Smooth muscle cell (in vitro differentiated cells): ENCODE results near the gene MND1. TPM values are rescaled to one million over a fixed set of nuclear protein-coding genes. Genes with fewer than 3 reads are reported as not detected.

Source experiments
- DNase-seq: peaks from one replicate; lab custom pipeline; 2025; ENCODE audit not compliant: unreplicated experiment; lab: John Stamatoyannopoulos, UW
- H2AFZ ChIP-seq: fragments of 200-600 bp; sonication (generic); 2 replicates; pipeline ENCODE4 v1.6.0; 2016; ENCODE audit warnings: antibody characterized with exemption, low read depth, mild to moderate bottlenecking
- H3F3A ChIP-seq: fragments of 200-600 bp; sonication (generic); 2 replicates; pipeline ENCODE4 v1.6.0; 2017; ENCODE audit warnings: antibody characterized with exemption, low read depth
- H3K27ac ChIP-seq: fragments of 200-600 bp; sonication (generic); 2 replicates; pipeline ENCODE4 v1.5.1; 2016; ENCODE audit warnings: low read depth, mild to moderate bottlenecking
- H3K27me3 ChIP-seq: fragments of 200-600 bp; sonication (generic); 2 replicates; pipeline ENCODE4 v1.6.1; 2016; ENCODE audit warnings: low read depth, mild to moderate bottlenecking
- H3K36me3 ChIP-seq: fragments of 200-600 bp; sonication (generic); 2 replicates; pipeline ENCODE4 v1.5.1; 2016; ENCODE audit warnings: low read depth
- H3K4me1 ChIP-seq: fragments of 200-600 bp; sonication (generic); 2 replicates; pipeline ENCODE4 v1.5.1; 2016; ENCODE audit warnings: low read depth
- H3K4me2 ChIP-seq: fragments of 200-600 bp; sonication (generic); 2 replicates; pipeline ENCODE4 v1.6.0; 2016; ENCODE audit warnings: mild to moderate bottlenecking
- H3K4me3 ChIP-seq: fragments of 200-600 bp; sonication (generic); 2 replicates; pipeline ENCODE4 v1.5.1; 2016; ENCODE audit warnings: mild to moderate bottlenecking
- H3K79me2 ChIP-seq: fragments of 200-600 bp; sonication (generic); 2 replicates; pipeline ENCODE4 v1.6.0; 2016; ENCODE audit warnings: low read depth, mild to moderate bottlenecking
- H3K9ac ChIP-seq: fragments of 200-600 bp; sonication (generic); 2 replicates; pipeline ENCODE4 v1.6.0; 2016; ENCODE audit warnings: low read depth
- H3K9me3 ChIP-seq: fragments of 200-600 bp; sonication (generic); replicated peaks from 2 replicates; pipeline ENCODE4 v1.5.1; 2016; ENCODE audit warnings: low read depth
- H4K20me1 ChIP-seq: fragments of 200-600 bp; sonication (generic); 2 replicates; pipeline ENCODE4 v1.6.0; 2016; ENCODE audit warnings: low read depth
- CTCF ChIP-seq: fragments of 200-600 bp; sonication (generic); IDR thresholded peaks from 2 replicates; pipeline ENCODE4 v1.5.1; 2017; ENCODE audit warnings: borderline replicate concordance, mild to moderate bottlenecking, antibody characterized with exemption; ENCODE audit not compliant: insufficient read depth, poor library complexity, severe bottlenecking
- WGBS: methylation state at CpG from one replicate; pipeline ENCODE4 v1.1.7; 2016; ENCODE audit warnings: low lambda C conversion rate; 5-methylcytosine and 5-hydroxymethylcytosine counted together
- polyA plus RNA-seq: library from polyadenylated mRNA; unstranded; fragments of >200 nt; fragmentation: Nextera tagmentation; extraction: Ambion mirVana; gene quantifications from 2 replicates; pipeline ENCODE4 v1.2.1, GENCODE V29; 2016
- total RNA-seq: library from RNA; depleted of rRNA; stranded (reverse); fragments of >200 nt; gene quantifications from 2 replicates; pipeline ENCODE4 v1.2.3, GENCODE V29; 2014

MND1 gene
- total and polyA plus RNA-seq, 2 experiments from 2014 or later, result 1.7 to 3.1 TPM

- Histone ChIP-seq H3K4me1 (no peaks in the 10 kb centered on the region), H3K36me3 (peaks cover 2% of the 10 kb centered on the region), H3K4me3 (no peak overlapping the region), H3K4me2 (no peak overlapping the region), H3F3A (no peaks in the 10 kb centered on the region), H3K9ac (no peak overlapping the region), H2AFZ (no peak overlapping the region), H3K27me3 (no peaks in the 10 kb centered on the region), H4K20me1 (peaks cover 3% of the 10 kb centered on the region), H3K79me2 (no peaks in the 10 kb centered on the region), H3K9me3 (no peaks in the 10 kb centered on the region), H3K27ac (no peak overlapping the region)
- DNase-seq, result no peak
- WGBS, result 44% methylated on average over 6 of the region's 6 CpGs
- no peak for TF ChIP-seq CTCF
Observed at GRCh38 chr4:153322791-153323190, 21.7 kb upstream of the MND1 start.

- H3K9ac ChIP-seq, result no peak overlapping the region
- H3K4me3 ChIP-seq, result no peak overlapping the region
- no peaks in the 10 kb centered on the region for H3K4me1 ChIP-seq
- H4K20me1 ChIP-seq, result peaks cover 3% of the 10 kb centered on the region
- H2AFZ ChIP-seq, result no peak overlapping the region
- H3K27me3 ChIP-seq, result no peaks in the 10 kb centered on the region
- no peaks in the 10 kb centered on the region for H3F3A ChIP-seq
- no peak for DNase-seq
- 94% methylated on average over 3 of the region's 3 CpGs for WGBS
- no peak overlapping the region for H3K27ac ChIP-seq
- no peak overlapping the region for H3K4me2 ChIP-seq
- peaks cover 2% of the 10 kb centered on the region for H3K36me3 ChIP-seq
- H3K9me3 ChIP-seq, result no peaks in the 10 kb centered on the region
- no peak for TF ChIP-seq CTCF
- H3K79me2 ChIP-seq, result no peaks in the 10 kb centered on the region
Observed at GRCh38 chr4:153324046-153324445, 20.4 kb upstream of the MND1 start.

- Histone ChIP-seq H3K9ac (no peak overlapping the region), H3K9me3 (no peaks in the 10 kb centered on the region), H3K4me2 (no peak overlapping the region), H3K36me3 (peaks cover 2% of the 10 kb centered on the region), H3K27me3 (no peaks in the 10 kb centered on the region), H3K79me2 (no peaks in the 10 kb centered on the region), H3F3A (no peaks in the 10 kb centered on the region), H3K4me3 (no peak overlapping the region), H3K27ac (no peak overlapping the region), H3K4me1 (no peaks in the 10 kb centered on the region), H4K20me1 (peaks cover 3% of the 10 kb centered on the region), H2AFZ (no peak overlapping the region)
- DNase-seq, result no peak
- no peak for TF ChIP-seq CTCF
- WGBS, result 97% methylated on average over 2 of the region's 2 CpGs
Observed at GRCh38 chr4:153325558-153325957, 18.9 kb upstream of the MND1 start.

DNA sequence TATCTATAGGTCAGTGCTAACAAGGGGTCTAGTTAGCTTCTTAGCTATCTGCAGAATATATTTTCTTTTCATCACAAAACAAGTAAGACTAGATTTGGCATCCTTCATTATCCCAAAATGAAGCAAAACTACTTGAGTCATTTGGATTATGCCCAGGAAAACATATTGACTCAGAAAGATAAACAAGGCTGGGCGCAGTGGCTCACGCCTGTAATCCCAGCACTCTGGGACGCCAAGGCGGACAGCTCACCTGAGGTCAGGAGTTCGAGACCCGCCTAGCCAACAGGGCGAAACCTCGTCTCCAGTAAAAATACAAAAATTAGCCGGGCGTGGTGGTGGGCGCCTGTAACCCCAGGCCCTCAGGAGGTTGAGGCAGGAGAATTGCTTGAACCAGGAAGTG is 18.0 kb upstream of the MND1 start:
- no peaks in the 10 kb centered on the region for H3K36me3 ChIP-seq
- H3K4me3 ChIP-seq, result no peak overlapping the region
- no peak for DNase-seq
- H3K79me2 ChIP-seq, result no peaks in the 10 kb centered on the region
- no peak overlapping the region for H3K4me2 ChIP-seq
- H3K4me1 ChIP-seq, result no peaks in the 10 kb centered on the region
- H4K20me1 ChIP-seq, result peaks cover 3% of the 10 kb centered on the region
- no peaks in the 10 kb centered on the region for H3K9me3 ChIP-seq
- H3F3A ChIP-seq, result no peaks in the 10 kb centered on the region
- no peak overlapping the region for H3K9ac ChIP-seq
- TF ChIP-seq CTCF, result no peak
- no peak overlapping the region for H3K27ac ChIP-seq
- no peaks in the 10 kb centered on the region for H3K27me3 ChIP-seq
- no peak overlapping the region for H2AFZ ChIP-seq
- 94% methylated on average over 11 of the region's 11 CpGs for WGBS
